H1 (cell line): ENCODE results near the gene FAM228A. TPM values are rescaled to one million over a fixed set of nuclear protein-coding genes. Genes with fewer than 3 reads are reported as not detected.

ENCODE experiments used
- CTCF ChIA-PET: fragments of 300-600 bp; sonication (Branson Sonifier 250); formaldehyde crosslinking; loops from one replicate; lab custom pipeline; 2021; ENCODE audit not compliant: partially characterized antibody; lab: Charles Lee
- POLR2A ChIA-PET: fragments of 300-600 bp; sonication (Branson Sonifier 250); formaldehyde crosslinking; loops from one replicate; lab custom pipeline; 2021; ENCODE audit warnings: inconsistent platforms; ENCODE audit not compliant: partially characterized antibody; lab: Charles Lee
- DNase-seq, 2 experiments: peaks; one replicate each; pipeline versions ENCODE4 v3.0.0 to v3.0.0-alpha.2; 2010 to 2022; ENCODE audit warnings: low spot score in 2 of 2, low read depth in 1 of 2, mixed read lengths in 1 of 2
- FAIRE-seq: peaks from 2 replicates; lab custom pipeline; 2011; peaks lifted over from hg19 to GRCh38; lab: Jason Lieb, UNC
- H2AFZ ChIP-seq: 2 replicates; pipeline ENCODE4 v1.8.1; 2012; ENCODE audit warnings: low read length, inconsistent platforms
- H2AK5ac ChIP-seq: 2 replicates; pipeline ENCODE4 v1.6.1; 2013; ENCODE audit warnings: low read depth, low read length
- H2BK120ac ChIP-seq: replicated peaks from 2 replicates; pipeline ENCODE3; 2013; ENCODE audit warnings: low read depth, low read length, inconsistent platforms
- H2BK12ac ChIP-seq: 2 replicates; pipeline ENCODE4 v1.6.1; 2013; ENCODE audit warnings: low read depth, low read length
- H2BK15ac ChIP-seq: 2 replicates; pipeline ENCODE4 v1.6.1; 2013; ENCODE audit warnings: low read length
- H2BK20ac ChIP-seq: 2 replicates; pipeline ENCODE4 v1.6.1; 2013; ENCODE audit warnings: low read length
- H2BK5ac ChIP-seq: 2 replicates; pipeline ENCODE4 v1.6.1; 2013; ENCODE audit warnings: low read depth, low read length
- H3K14ac ChIP-seq: 2 replicates; pipeline ENCODE4 v1.6.1; 2013; ENCODE audit warnings: inconsistent platforms; ENCODE audit not compliant: insufficient read length
- H3K18ac ChIP-seq: 2 replicates; pipeline ENCODE4 v1.6.1; 2013; ENCODE audit warnings: low read length; ENCODE audit errors: extremely low read depth
- H3K23ac ChIP-seq: 2 replicates; pipeline ENCODE4 v1.6.1; 2013; ENCODE audit warnings: inconsistent platforms; ENCODE audit not compliant: insufficient read length
- H3K23me2 ChIP-seq: 2 replicates; pipeline ENCODE4 v1.6.1; 2013; ENCODE audit warnings: low read depth, low read length
- H3K27ac ChIP-seq: 2 replicates; pipeline ENCODE4 v1.6.1; 2011; ENCODE audit warnings: low read depth, low read length, inconsistent platforms
- H3K27me3 ChIP-seq, 4 experiments: replicated peaks in 1 of 4; 1 replicate in 1 of 4; 2 replicates in 3 of 4; pipeline versions ENCODE4 v1.6.1 to v1.8.1; 2011 to 2013; ENCODE audit warnings: low read length in 3 of 4, mild to moderate bottlenecking in 3 of 4, inconsistent platforms in 2 of 4, mixed read lengths in 2 of 4, moderate library complexity in 1 of 4; ENCODE audit not compliant: control insufficient read depth in 3 of 4, insufficient read depth in 3 of 4; ENCODE audit errors: extremely low read depth in 1 of 4
- H3K36me3 ChIP-seq, 4 experiments: 2 replicates each; pipeline versions ENCODE4 v1.6.1 to v1.8.1; 2011 to 2013; ENCODE audit warnings: mild to moderate bottlenecking in 4 of 4, low read length in 3 of 4, moderate library complexity in 2 of 4, control low read depth in 1 of 4, inconsistent platforms in 1 of 4; ENCODE audit not compliant: insufficient read depth in 4 of 4, control insufficient read depth in 2 of 4
- H3K4ac ChIP-seq: replicated peaks from 2 replicates; pipeline ENCODE3; 2013; ENCODE audit warnings: low read length, low read depth, mixed read lengths, inconsistent platforms; ENCODE audit not compliant: insufficient read length
- H3K4me1 ChIP-seq, 4 experiments: replicated peaks in 1 of 4; 1 replicate in 1 of 4; 2 replicates in 3 of 4; pipeline versions ENCODE4 v1.6.1 to v1.8.1; 2011 to 2013; ENCODE audit warnings: low read length in 3 of 4, inconsistent platforms in 2 of 4, mixed read lengths in 1 of 4; ENCODE audit not compliant: insufficient read depth in 4 of 4, control insufficient read depth in 3 of 4
- H3K4me2 ChIP-seq, 2 experiments: 2 replicates each; pipeline versions ENCODE4 v1.6.1 to v1.8.1; 2011 to 2013; ENCODE audit warnings: low read depth in 2 of 2, low read length in 2 of 2, control low read depth in 1 of 2, inconsistent platforms in 1 of 2, mild to moderate bottlenecking in 1 of 2; ENCODE audit not compliant: insufficient read depth in 1 of 2
- H3K4me3 ChIP-seq, 4 experiments: fragments of 200-600, 300-600 bp in 1 of 4; sonication (generic), shearing (Covaris generic), sonication (Bioruptor Twin) in 1 of 4; 2 replicates each; pipeline versions ENCODE4 v1.5.1 to v1.8.1; 2011 to 2016; ENCODE audit warnings: low read length in 4 of 4, low read depth in 3 of 4, control low read depth in 2 of 4, inconsistent platforms in 2 of 4, mild to moderate bottlenecking in 2 of 4, mixed read lengths in 1 of 4, moderate library complexity in 1 of 4; ENCODE audit not compliant: insufficient read depth in 2 of 4; ENCODE audit errors: extremely low read depth in 1 of 4
- H3K56ac ChIP-seq: replicated peaks from 2 replicates; pipeline ENCODE3; 2013; ENCODE audit warnings: low read depth, mild to moderate bottlenecking, mixed read lengths, low read length, inconsistent platforms; ENCODE audit not compliant: insufficient read length
- H3K79me1 ChIP-seq: 2 replicates; pipeline ENCODE4 v1.6.1; 2013; ENCODE audit warnings: low read depth, low read length, control low read depth
- H3K79me2 ChIP-seq, 2 experiments: 2 replicates each; pipeline versions ENCODE4 v1.6.1 to v1.8.1; 2012 to 2013; ENCODE audit warnings: low read length in 2 of 2, mild to moderate bottlenecking in 2 of 2, inconsistent platforms in 1 of 2; ENCODE audit not compliant: insufficient read depth in 2 of 2, control insufficient read depth in 1 of 2
- H3K9ac ChIP-seq, 4 experiments: replicated peaks in 1 of 4; 1 replicate in 1 of 4; 2 replicates in 3 of 4; pipeline versions ENCODE4 v1.6.1 to v1.8.1; 2011 to 2013; ENCODE audit warnings: low read depth in 3 of 4, low read length in 3 of 4, control low read depth in 2 of 4, mild to moderate bottlenecking in 2 of 4, moderate library complexity in 2 of 4, inconsistent platforms in 1 of 4; ENCODE audit errors: extremely low read depth in 1 of 4
- H3K9me3 ChIP-seq, 2 experiments: 2 replicates each; pipeline versions ENCODE4 v1.6.1 to v1.8.1; 2012 to 2013; ENCODE audit warnings: mild to moderate bottlenecking in 2 of 2, moderate library complexity in 2 of 2, control low read depth in 1 of 2, inconsistent platforms in 1 of 2, low read depth in 1 of 2, low read length in 1 of 2, mixed read lengths in 1 of 2; ENCODE audit not compliant: insufficient read depth in 2 of 2
- H4K20me1 ChIP-seq, 2 experiments: replicated peaks in 1 of 2; 2 replicates each; pipeline versions ENCODE3 to v1.8.1; 2011 to 2013; ENCODE audit warnings: inconsistent platforms in 2 of 2, low read length in 2 of 2, mild to moderate bottlenecking in 1 of 2; ENCODE audit not compliant: insufficient read depth in 2 of 2, control insufficient read depth in 1 of 2
- H4K5ac ChIP-seq: 2 replicates; pipeline ENCODE4 v1.6.1; 2013; ENCODE audit warnings: low read length, low read depth, mixed read lengths, inconsistent platforms; ENCODE audit not compliant: insufficient read length
- H4K8ac ChIP-seq: 2 replicates; pipeline ENCODE4 v1.8.0; 2013; ENCODE audit warnings: mild to moderate bottlenecking, moderate library complexity, low read length, inconsistent platforms; ENCODE audit not compliant: insufficient read depth; ENCODE audit errors: extremely low read depth
- H4K91ac ChIP-seq: replicated peaks from 2 replicates; pipeline ENCODE3; 2013; ENCODE audit warnings: low read length, mixed read lengths, inconsistent platforms; ENCODE audit not compliant: insufficient read length
- CBX5 ChIP-seq: fragments of 300-800, 300-1000 bp; sonication (generic); IDR thresholded peaks from 2 replicates; pipeline ENCODE4 v1.7.1; 2016; ENCODE audit warnings: antibody characterized with exemption, low read length, low read depth
- GABPA ChIP-seq: IDR thresholded peaks from 2 replicates; pipeline ENCODE4 v1.6.1; 2011; ENCODE audit warnings: mild to moderate bottlenecking, low read length, moderate library complexity, borderline replicate concordance; ENCODE audit not compliant: insufficient read depth
- GTF2F1 ChIP-seq: IDR thresholded peaks from 2 replicates; pipeline ENCODE4 v1.6.1; 2012; ENCODE audit warnings: low read depth, low read length, improper control_type of control experiment, borderline replicate concordance
- JUND ChIP-seq: IDR thresholded peaks from 2 replicates; pipeline ENCODE4 v1.6.1; 2011; ENCODE audit warnings: mild to moderate bottlenecking, improper control_type of control experiment, low read length
- MAX ChIP-seq: IDR thresholded peaks from 2 replicates; pipeline ENCODE4 v1.6.1; 2012; ENCODE audit warnings: inconsistent platforms
- PHF8 ChIP-seq: fragments of 200-600 bp; sonication (generic); conservative IDR thresholded peaks from 2 replicates; pipeline ENCODE4 v1.7.1; 2012; ENCODE audit warnings: low read depth, mild to moderate bottlenecking, inconsistent platforms, low read length, moderate library complexity
- SAP30 ChIP-seq: fragments of 300-600 bp; sonication (generic); IDR thresholded peaks from 2 replicates; pipeline ENCODE4 v1.7.1; 2012; ENCODE audit warnings: low read length, moderate library complexity, mild to moderate bottlenecking, inconsistent platforms; ENCODE audit not compliant: insufficient read depth, insufficient replicate concordance
- SIX5 ChIP-seq: IDR thresholded peaks from 2 replicates; pipeline ENCODE4 v1.6.1; 2011; ENCODE audit warnings: mild to moderate bottlenecking, low read depth, low read length
- SRF ChIP-seq: IDR thresholded peaks from 2 replicates; pipeline ENCODE4 v1.6.1; 2011; ENCODE audit warnings: mild to moderate bottlenecking, low read depth, low read length, moderate library complexity
- TAF1 ChIP-seq: IDR thresholded peaks from 2 replicates; pipeline ENCODE4 v1.6.1; 2011; ENCODE audit warnings: mild to moderate bottlenecking, low read depth, low read length
- TAF7 ChIP-seq: optimal IDR thresholded peaks from 2 replicates; pipeline ENCODE3; 2011; ENCODE audit warnings: low read depth, mild to moderate bottlenecking, inconsistent platforms, low read length, moderate library complexity, borderline replicate concordance
- TBP ChIP-seq: IDR thresholded peaks from 2 replicates; pipeline ENCODE4 v1.6.1; 2011; ENCODE audit warnings: low read depth, low read length, improper control_type of control experiment
- WGBS, 2 experiments: shearing (Covaris generic) in 1 of 2; methylation state at CpG; one replicate each; pipeline versions ENCODE4 v1.1.6 to v1.1.7; 2013 to 2015; ENCODE audit warnings: low lambda C conversion rate in 2 of 2, mixed read lengths in 2 of 2, inconsistent platforms in 1 of 2, low coverage in 1 of 2, missing lambda C conversion rate in 1 of 2; ENCODE audit not compliant: insufficient replicate concordance in 2 of 2, insufficient coverage in 1 of 2, insufficient read length in 1 of 2; ENCODE audit errors: extremely low coverage in 1 of 2, missing lambda C conversion rate in 1 of 2; 5-methylcytosine and 5-hydroxymethylcytosine counted together
- polyA plus RNA-seq, 7 experiments: library from polyadenylated mRNA; depleted of rRNA in 3 of 7; stranded (reverse) in 5 of 7; unstranded in 2 of 7; fragments of >200 nt in 5 of 7; fragments of 200-250 nt in 2 of 7; gene quantifications; 1 replicate in 5 of 7; 2 replicates in 1 of 7; 4 replicates in 1 of 7; pipeline versions ENCODE4 v1.2.1 to v1.2.3, GENCODE V29; 2011 to 2013; ENCODE audit warnings: missing spikeins in 2 of 7, mixed read lengths in 2 of 7
- total RNA-seq: library from RNA; stranded (reverse); fragmentation: NEBNext Ultra II Directional; extraction: Animal tissue kit (Norgen Biotek cat#: 25700); gene quantifications from 2 replicates; pipeline ENCODE4 v1.2.1, GENCODE V29; 2021

The FAM228A gene
- total and polyA plus RNA-seq, 2 of the 8 experiments (the other 6 are each of a cell fraction or from before 2014, with no cell fraction given) = not detected

DNA sequence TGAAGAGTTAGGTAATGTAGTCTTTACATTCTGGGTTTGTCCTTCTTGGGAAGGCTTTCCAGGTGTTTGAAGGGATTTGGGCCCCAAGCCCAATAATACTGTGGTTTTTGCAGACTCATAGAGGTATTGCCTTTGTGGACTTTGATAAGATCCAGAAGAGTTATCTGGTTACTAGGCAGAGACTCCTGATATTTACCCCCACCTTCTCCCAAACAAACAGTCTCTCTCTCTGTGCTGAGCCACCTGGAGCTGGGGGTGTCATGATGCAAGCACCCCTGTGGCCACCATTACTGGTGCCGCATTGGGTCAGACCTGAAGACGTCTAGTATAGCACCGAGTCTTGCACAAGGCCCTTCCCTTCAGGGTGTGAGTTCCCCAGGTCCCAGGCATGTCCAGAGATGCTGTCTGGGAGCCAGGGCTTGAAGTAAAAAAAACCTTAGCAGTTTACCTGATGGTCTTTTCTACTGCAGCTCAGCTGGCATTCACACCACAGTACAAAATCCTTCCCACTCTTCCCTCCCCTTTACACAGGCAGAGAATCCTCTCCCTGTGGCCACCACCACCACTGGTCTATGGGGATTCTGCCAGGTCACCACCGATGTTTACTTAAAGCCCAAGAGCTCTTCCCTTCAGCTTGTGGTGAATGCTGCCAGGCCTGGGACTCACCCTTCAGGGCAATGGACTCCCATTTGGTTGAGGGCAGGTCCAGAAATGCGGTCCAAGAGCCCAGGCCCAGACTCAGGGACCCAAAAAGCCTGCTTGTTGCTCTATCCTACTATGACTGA, 22.2 kb upstream of the FAM228A start:
- Histone ChIP-seq H3K4ac (no peak overlapping the region), H2BK120ac (no peak overlapping the region), H3K79me2 (no peaks in the 10 kb centered on the region), H3K27ac (no peak overlapping the region), H4K5ac (no peak overlapping the region), H3K4me1 (no peaks in the 10 kb centered on the region), H3K56ac (no peak overlapping the region), H4K20me1 (no peaks in the 10 kb centered on the region), H3K23me2 (no peaks in the 10 kb centered on the region; the same call in 1 of the 2 replicates), H3K23ac (no peak overlapping the region), H4K8ac (no peak overlapping the region), H3K4me2 (no peak overlapping the region), H3K14ac (no peak overlapping the region), H2BK12ac (no peak overlapping the region), H3K36me3 (0 out of 8 replicates have a peak, but pooled peaks cover 0 to 3% (median 0%) of the 10 kb centered on the region in 4 experiments), H3K9me3 (peaks cover 5 to 7% of the 10 kb centered on the region in 2 experiments; a peak in 3 of 4 replicates), H3K4me3 (no peak overlapping the region), H2BK5ac (no peak overlapping the region), H2AK5ac (no peak overlapping the region), H3K18ac (no peak overlapping the region; the same call in 1 of the 2 replicates), H3K27me3 (peaks cover 0 to 1% (median 0%) of the 10 kb centered on the region in 4 experiments; a peak in 1 of 7 replicates), H3K9ac (no peak overlapping the region), H4K91ac (no peak overlapping the region), H2BK20ac (no peak overlapping the region), H2BK15ac (no peak overlapping the region), H2AFZ (no peak overlapping the region), H3K79me1 (no peaks in the 10 kb centered on the region)
- POLR2A ChIA-PET = interaction anchor here (0.9 kb wide), 1 partner anchor 11 kb away, joined by 3 read pairs; no protein-coding TSS in a partner anchor
- DNase-seq (no peak), FAIRE-seq (no peak)
- CTCF ChIA-PET = interaction anchor here (0.6 to 2.4 kb wide), 4 partner anchors 11 to 124 kb away, joined by 3 to 11 read pairs (median 4); partner anchors contain the start of gene TP53I3
- 91% methylated on average over 5 of the region's 5 CpGs; no CpG with 5 or more reads in 1 of the 2 experiments for WGBS, 2 experiments
- no peak for TF ChIP-seq TAF1
- no peak for TF ChIP-seq GTF2F1
- TF ChIP-seq SRF = no peak
- TF ChIP-seq GABPA = no peak
- TF ChIP-seq JUND = no peak
- TF ChIP-seq PHF8 = no peak
- TF ChIP-seq MAX = no peak
- no peak for TF ChIP-seq CBX5
- TF ChIP-seq TAF7 = no peak
- no peak for TF ChIP-seq SIX5
- TF ChIP-seq TBP = no peak
- TF ChIP-seq SAP30 = no peak
